Measurements from ENCODE around the gene SLC13A4. TPM values are rescaled to one million over a fixed set of nuclear protein-coding genes. Genes with fewer than 3 reads are reported as not detected.

SLC13A4 gene
- 0.07 to 0.23 TPM in 2 of 5 replicates, not detected in the others for total RNA-seq (2022; extraction: Qiagen RNA extraction)

GRCh38 chr7:135728136-135728669 lies at the start of gene SLC13A4:
SLC13A4 (minus strand) TSS chr7:135728186; CDS start chr7:135727496, 690 bp downstream.

GRCh38 chr7:135748770-135749169 lies 20.8 kb upstream of the SLC13A4 start, which contains the start of gene FAM180A:
FAM180A (minus strand) TSS chr7:135748813; CDS start chr7:135748580, 233 bp downstream.

GRCh38 chr7:135662373-135663114 lies 65.4 kb downstream of the SLC13A4 start, which contains the start of gene STMP1:
STMP1 (plus strand) TSS chr7:135662514.

Other genes starting within 250 kb of the SLC13A4 start
- 10.3 to 10.9 TPM (median 10.5 TPM) in 5 replicates for gene CNOT4, start 218.1 kb downstream of the SLC13A4 start, total RNA-seq (2022; extraction: Qiagen RNA extraction)
- gene NUP205, start 170.3 kb downstream of the SLC13A4 start, total RNA-seq (2022; extraction: Qiagen RNA extraction) = 45.7 to 50.2 TPM (median 47.3 TPM) in 5 replicates
- gene STMP1, start 65.7 kb downstream of the SLC13A4 start, total RNA-seq (2022; extraction: Qiagen RNA extraction) = 30.1 to 34.7 TPM (median 31.7 TPM) in 5 replicates
- gene FAM180A, start 20.6 kb upstream of the SLC13A4 start, total RNA-seq (2022; extraction: Qiagen RNA extraction) = 0.09 to 0.14 TPM (median 0.11 TPM) in 3 of 5 replicates, not detected in the others
- gene MTPN, start 249.2 kb upstream of the SLC13A4 start, total RNA-seq (2022; extraction: Qiagen RNA extraction) = 94.8 to 116 TPM (median 108 TPM) in 5 replicates

Data from A549 treated with Mapracorat at 1 μM for 4 hours (cell line).